CD14-positive monocyte (primary cell): ENCODE measurements around the gene SLC44A4. TPM values are rescaled to one million over a fixed set of nuclear protein-coding genes. Genes with fewer than 3 reads are reported as not detected.

Experiments
- DNase-seq, 3 donors: peaks; one replicate each; pipeline ENCODE4 v3.0.0-alpha.2; 2011 to 2022
- H2AFZ ChIP-seq: 2 replicates; pipeline ENCODE4 v1.6.0; 2012; ENCODE audit warnings: mild to moderate bottlenecking, low read depth, low read length, inconsistent platforms; ENCODE audit not compliant: insufficient read depth, poor library complexity, severe bottlenecking
- H3K27ac ChIP-seq, 2 donors: 1 replicate in 1 of 2; 2 replicates in 1 of 2; pipeline ENCODE4 v1.5.1; 2012 to 2013; ENCODE audit warnings: low read length in 2 of 2, control low read depth in 1 of 2, inconsistent platforms in 1 of 2, low read depth in 1 of 2, mild to moderate bottlenecking in 1 of 2
- H3K27me3 ChIP-seq, 2 donors: one replicate each; pipeline versions ENCODE4 v1.6.0 to v1.6.1; 2011 to 2013; ENCODE audit warnings: low read length in 2 of 2; ENCODE audit not compliant: control insufficient read depth in 2 of 2, insufficient read depth in 2 of 2
- H3K36me3 ChIP-seq, 2 donors: replicated peaks in 1 of 2; 1 replicate in 1 of 2; 2 replicates in 1 of 2; pipeline versions ENCODE4 v1.5.1 to v1.6.1; 2012 to 2013; ENCODE audit warnings: low read length in 2 of 2, control low read depth in 1 of 2, inconsistent platforms in 1 of 2, mild to moderate bottlenecking in 1 of 2; ENCODE audit not compliant: insufficient read depth in 2 of 2, control insufficient read depth in 1 of 2
- H3K4me1 ChIP-seq, 2 donors: 1 replicate in 1 of 2; 2 replicates in 1 of 2; pipeline versions ENCODE4 v1.5.1 to v1.6.1; 2012 to 2013; ENCODE audit warnings: low read length in 2 of 2, control low read depth in 1 of 2, inconsistent platforms in 1 of 2, mild to moderate bottlenecking in 1 of 2, moderate library complexity in 1 of 2; ENCODE audit not compliant: insufficient read depth in 2 of 2, control insufficient read depth in 1 of 2
- H3K4me2 ChIP-seq: replicated peaks from 2 replicates; pipeline ENCODE3; 2012; ENCODE audit warnings: low read length, moderate library complexity, mild to moderate bottlenecking; ENCODE audit not compliant: poor library complexity, severe bottlenecking; ENCODE audit errors: extremely low read depth
- H3K4me3 ChIP-seq, 3 experiments: fragments of 200-600 bp in 1 of 3; sonication (generic) in 1 of 3; replicated peaks in 1 of 3; 1 replicate in 2 of 3; 2 replicates in 1 of 3; pipeline ENCODE4 v1.5.1; 2011 to 2013; ENCODE audit warnings: low read length in 3 of 3, mild to moderate bottlenecking in 3 of 3, control low read depth in 2 of 3, low read depth in 2 of 3, inconsistent platforms in 1 of 3, moderate library complexity in 1 of 3
- H3K79me2 ChIP-seq: 2 replicates; pipeline ENCODE4 v1.6.0; 2012; ENCODE audit warnings: mild to moderate bottlenecking, control low read depth, inconsistent platforms, low read length, moderate library complexity; ENCODE audit not compliant: insufficient read depth
- H3K9ac ChIP-seq: 2 replicates; pipeline ENCODE4 v1.6.0; 2017; ENCODE audit warnings: low read length, mild to moderate bottlenecking; ENCODE audit not compliant: insufficient read depth, poor library complexity, severe bottlenecking
- H3K9me3 ChIP-seq, 2 donors: replicated peaks in 1 of 2; 1 replicate in 1 of 2; 2 replicates in 1 of 2; pipeline versions ENCODE4 v1.5.1 to v1.6.1; 2012 to 2013; ENCODE audit warnings: low read length in 2 of 2, control low read depth in 1 of 2; ENCODE audit not compliant: control insufficient read depth in 1 of 2, insufficient read depth in 1 of 2
- H4K20me1 ChIP-seq: 2 replicates; pipeline ENCODE4 v1.6.0; 2012; ENCODE audit warnings: mild to moderate bottlenecking, low read length, control low read depth, moderate library complexity; ENCODE audit not compliant: insufficient read depth
- H3K27ac Mint-ChIP-seq, 7 donors: one replicate each; pipeline ENCODE4 v1.8.0; 2020; ENCODE audit warnings: mild to moderate bottlenecking in 7 of 7, mixed read lengths in 7 of 7, moderate library complexity in 6 of 7, inconsistent platforms in 2 of 7
- H3K27me3 Mint-ChIP-seq, 3 donors: one replicate each; pipeline ENCODE4 v1.8.0; 2021 to 2022; ENCODE audit warnings: low read depth in 3 of 3, mild to moderate bottlenecking in 3 of 3, mixed read lengths in 3 of 3, moderate library complexity in 3 of 3, inconsistent platforms in 1 of 3
- H3K36me3 Mint-ChIP-seq, 2 donors: one replicate each; pipeline ENCODE4 v1.8.0; 2020; ENCODE audit warnings: mixed read lengths in 2 of 2, inconsistent platforms in 1 of 2, mild to moderate bottlenecking in 1 of 2
- H3K4me1 Mint-ChIP-seq: one replicate; pipeline ENCODE4 v1.8.0; 2020; ENCODE audit warnings: mild to moderate bottlenecking, mixed read lengths
- H3K4me3 Mint-ChIP-seq, 2 donors: one replicate each; pipeline ENCODE4 v1.8.0; 2020; ENCODE audit warnings: mild to moderate bottlenecking in 2 of 2, mixed read lengths in 2 of 2, moderate library complexity in 1 of 2
- H3K9me3 Mint-ChIP-seq, 7 donors: one replicate each; pipeline ENCODE4 v1.8.0; 2020 to 2022; ENCODE audit warnings: mixed read lengths in 7 of 7, mild to moderate bottlenecking in 6 of 7, moderate library complexity in 6 of 7, inconsistent platforms in 2 of 7
- WGBS: methylation state at CpG from one replicate; pipeline ENCODE4 v1.1.5; 2013; ENCODE audit warnings: missing lambda C conversion rate; ENCODE audit not compliant: insufficient coverage; 5-methylcytosine and 5-hydroxymethylcytosine counted together
- intact Hi-C, 2 donors: fragments of 100-400 bp; cut with micrococcal nuclease; formaldehyde crosslinking; loops; one replicate each; pipeline versions ENCODE4 v1.15.0 to v1.15.1; 2023
- polyA plus RNA-seq, 3 donors: library from polyadenylated mRNA; depleted of rRNA in 1 of 3; unstranded in 2 of 3; stranded (reverse) in 1 of 3; fragments of 300-500 nt in 2 of 3; fragments of >200 nt in 1 of 3; fragmentation: Illumina TruSeq in 2 of 3; gene quantifications; 1 replicate in 2 of 3; 2 replicates in 1 of 3; pipeline ENCODE4 v1.2.3, GENCODE V29; 2012 to 2021
- TF ChIP-seq, protein P1 (sequence below): fragments of 200-600 bp; IDR thresholded peaks from one replicate; pipeline ENCODE4 v1.8.0; 2022; ENCODE audit warnings: antibody characterized with exemption, mild to moderate bottlenecking

Gene SLC44A4
- polyA plus RNA-seq, 3 donors, result 0.09 TPM; not detected in 2

DNA sequence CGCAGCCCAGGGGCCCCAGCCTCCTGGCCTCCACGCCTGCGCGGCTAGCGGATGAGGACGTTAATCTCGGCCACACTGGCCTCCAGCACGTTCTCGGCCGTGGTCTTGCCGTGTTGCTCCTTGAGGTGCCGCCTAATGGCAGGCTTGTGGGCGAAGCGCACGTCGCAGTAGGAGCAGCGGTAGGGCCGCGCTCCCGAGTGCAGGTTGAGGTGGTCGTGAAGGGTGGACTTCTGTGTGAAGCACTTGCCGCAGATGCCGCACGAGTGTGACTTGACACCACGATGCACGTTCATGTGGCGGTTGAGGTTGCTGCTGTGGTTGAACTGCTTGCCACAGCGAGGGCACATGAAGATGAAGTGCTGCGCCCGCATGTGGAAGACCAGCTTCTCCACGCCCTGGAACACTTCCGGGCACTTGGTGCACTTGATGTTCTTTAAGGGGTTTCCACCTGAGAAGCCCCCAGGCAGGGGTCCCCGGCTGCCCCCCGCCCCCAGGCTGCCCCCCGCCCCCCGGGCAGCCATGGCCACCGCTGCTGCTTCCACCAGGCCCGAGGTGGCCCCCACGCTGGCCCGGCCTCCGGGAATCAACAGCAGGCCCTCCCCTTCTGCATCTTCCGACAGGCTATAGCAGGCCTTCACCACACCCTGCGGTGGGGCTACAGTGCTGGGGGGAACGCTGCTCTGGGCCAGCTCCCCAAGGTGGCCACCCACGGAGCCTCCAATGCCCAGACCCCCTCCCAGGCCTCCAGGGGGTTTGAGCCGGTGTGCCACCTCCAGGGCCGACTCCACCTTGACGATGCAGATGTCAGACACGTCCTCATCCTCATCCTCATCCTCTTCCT is 21.3 kb upstream of the SLC44A4 start:
- H3K27ac ChIP-seq, result no peak overlapping the region
- H3K4me1 ChIP-seq, result peaks cover 44 to 62% of the 10 kb centered on the region in 2 donors
- no peak overlapping the region for H2AFZ ChIP-seq
- 68% methylated on average over 34 of the region's 49 CpGs for WGBS
- H3K27me3 ChIP-seq, result no peaks in the 10 kb centered on the region
- no peak for DNase-seq
- H3K9me3 ChIP-seq, result no peaks in the 10 kb centered on the region
- H3K9ac ChIP-seq, result no peak overlapping the region
- peaks cover 17% of the 10 kb centered on the region for H3K79me2 ChIP-seq
- H3K4me2 ChIP-seq, result no peak overlapping the region
- no peak overlapping the region for H3K4me3 Mint-ChIP-seq
- H3K9me3 Mint-ChIP-seq, result no peaks in the 10 kb centered on the region
- H3K27ac Mint-ChIP-seq, result no peak overlapping the region
- TF ChIP-seq, protein P1, sequence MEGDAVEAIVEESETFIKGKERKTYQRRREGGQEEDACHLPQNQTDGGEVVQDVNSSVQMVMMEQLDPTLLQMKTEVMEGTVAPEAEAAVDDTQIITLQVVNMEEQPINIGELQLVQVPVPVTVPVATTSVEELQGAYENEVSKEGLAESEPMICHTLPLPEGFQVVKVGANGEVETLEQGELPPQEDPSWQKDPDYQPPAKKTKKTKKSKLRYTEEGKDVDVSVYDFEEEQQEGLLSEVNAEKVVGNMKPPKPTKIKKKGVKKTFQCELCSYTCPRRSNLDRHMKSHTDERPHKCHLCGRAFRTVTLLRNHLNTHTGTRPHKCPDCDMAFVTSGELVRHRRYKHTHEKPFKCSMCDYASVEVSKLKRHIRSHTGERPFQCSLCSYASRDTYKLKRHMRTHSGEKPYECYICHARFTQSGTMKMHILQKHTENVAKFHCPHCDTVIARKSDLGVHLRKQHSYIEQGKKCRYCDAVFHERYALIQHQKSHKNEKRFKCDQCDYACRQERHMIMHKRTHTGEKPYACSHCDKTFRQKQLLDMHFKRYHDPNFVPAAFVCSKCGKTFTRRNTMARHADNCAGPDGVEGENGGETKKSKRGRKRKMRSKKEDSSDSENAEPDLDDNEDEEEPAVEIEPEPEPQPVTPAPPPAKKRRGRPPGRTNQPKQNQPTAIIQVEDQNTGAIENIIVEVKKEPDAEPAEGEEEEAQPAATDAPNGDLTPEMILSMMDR, result no peak
- peaks cover 47% of the 10 kb centered on the region for H3K4me1 Mint-ChIP-seq
- peaks cover 4 to 18% (median 7%) of the 10 kb centered on the region in 3 donors for H3K27me3 Mint-ChIP-seq
- H4K20me1 ChIP-seq, result no peaks in the 10 kb centered on the region
- peaks cover 0 to 9% of the 10 kb centered on the region in 2 donors for H3K36me3 ChIP-seq
- no peak overlapping the region for H3K4me3 ChIP-seq
- intact Hi-C loops, result loop anchor here (5.0 kb wide), 3 partner anchors 38 to 57 kb away; partner anchors contain the start of genes NELFE (in 1 of the 2), NEU1 (in 1 of the 2) and SKIC2 (in 1 of the 2)
- peaks cover 3% of the 10 kb centered on the region in 2 donors for H3K36me3 Mint-ChIP-seq

DNA sequence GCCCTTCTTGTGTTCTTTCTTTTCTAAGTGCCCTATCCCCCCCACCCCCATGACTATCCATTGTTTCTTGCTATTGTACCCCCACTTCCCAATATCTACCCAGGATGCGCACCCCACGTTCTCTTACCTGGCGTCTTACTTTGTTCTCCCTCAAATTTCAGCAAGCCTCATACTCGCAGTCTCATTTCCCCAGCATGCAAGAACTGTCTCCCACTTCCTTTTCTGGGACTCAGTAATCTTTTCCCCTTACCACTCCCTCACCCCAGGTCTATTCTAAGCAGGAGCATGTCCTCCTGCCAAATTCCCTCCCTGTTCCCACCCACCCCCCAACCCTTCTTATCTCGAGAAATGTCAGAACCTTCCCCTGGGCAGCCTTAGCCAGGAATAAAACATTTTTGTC is 20.4 kb upstream of the SLC44A4 start:
- H3K4me1 Mint-ChIP-seq, result peaks cover 47% of the 10 kb centered on the region
- Histone ChIP-seq H2AFZ (no peak overlapping the region), H3K27ac (no peak overlapping the region), H3K4me1 (peaks cover 44 to 62% of the 10 kb centered on the region in 2 donors), H3K36me3 (peaks cover 4 to 13% of the 10 kb centered on the region in 2 donors), H3K9ac (no peak overlapping the region), H3K4me3 (no peak overlapping the region), H3K4me2 (peak overlapping the region; percentile 82), H3K9me3 (no peaks in the 10 kb centered on the region), H3K79me2 (peaks cover 17% of the 10 kb centered on the region), H4K20me1 (no peaks in the 10 kb centered on the region), H3K27me3 (no peaks in the 10 kb centered on the region)
- no peak for DNase-seq
- H3K9me3 Mint-ChIP-seq, result no peaks in the 10 kb centered on the region
- H3K4me3 Mint-ChIP-seq, result no peak overlapping the region
- peaks cover 5 to 7% of the 10 kb centered on the region in 2 donors for H3K36me3 Mint-ChIP-seq
- peak overlapping the region in 3 of 7 donors; percentile 19 to 49 (median 42) for H3K27ac Mint-ChIP-seq
- WGBS, result 6% methylated on average over 5 of the region's 5 CpGs
- TF ChIP-seq, protein P1, result no peak
- peaks cover 4 to 11% (median 7%) of the 10 kb centered on the region in 3 donors for H3K27me3 Mint-ChIP-seq
- intact Hi-C loops, result loop anchor here (5.0 kb wide), 3 partner anchors 37 to 58 kb away; partner anchors contain the start of genes NELFE (in 1 of the 2), NEU1 (in 1 of the 2) and SKIC2 (in 1 of the 2)
